Astrocyte (in vitro differentiated cells and primary cell): ENCODE results near the gene SLC6A7. TPM values are rescaled to one million over a fixed set of nuclear protein-coding genes. Genes with fewer than 3 reads are reported as not detected.

ENCODE experiments used
- DNase-seq: peaks from one replicate; pipeline ENCODE4 v3.0.0-alpha.2; 2010; ENCODE audit warnings: low read depth
- FAIRE-seq: peaks from 2 replicates; lab custom pipeline; 2011; peaks lifted over from hg19 to GRCh38; lab: Jason Lieb, UNC
- H2AFZ ChIP-seq: 2 replicates; pipeline ENCODE4 v1.6.0; 2012; ENCODE audit warnings: low read depth, low read length, inconsistent platforms
- H3K27ac ChIP-seq: 2 replicates; pipeline ENCODE4 v1.5.1; 2011; ENCODE audit warnings: low read depth, low read length, inconsistent platforms
- H3K27me3 ChIP-seq: 2 replicates; pipeline ENCODE4 v1.6.0; 2011; ENCODE audit warnings: low read length, inconsistent platforms; ENCODE audit not compliant: insufficient read depth
- H3K36me3 ChIP-seq: 2 replicates; pipeline ENCODE4 v1.5.1; 2011; ENCODE audit warnings: low read length, inconsistent platforms; ENCODE audit not compliant: insufficient read depth
- H3K4me1 ChIP-seq: 2 replicates; pipeline ENCODE4 v1.5.1; 2011; ENCODE audit warnings: low read length, inconsistent platforms; ENCODE audit not compliant: insufficient read depth
- H3K4me2 ChIP-seq: 2 replicates; pipeline ENCODE4 v1.6.0; 2012; ENCODE audit warnings: low read length, inconsistent platforms
- H3K4me3 ChIP-seq: 2 replicates; pipeline ENCODE4 v1.5.1; 2011; ENCODE audit warnings: low read depth, mild to moderate bottlenecking, low read length, inconsistent platforms; ENCODE audit not compliant: insufficient read depth
- H3K79me2 ChIP-seq: 2 replicates; pipeline ENCODE4 v1.6.0; 2012; ENCODE audit warnings: mild to moderate bottlenecking, low read length, inconsistent platforms; ENCODE audit not compliant: insufficient read depth
- H3K9ac ChIP-seq: 2 replicates; pipeline ENCODE4 v1.6.0; 2012; ENCODE audit warnings: mild to moderate bottlenecking, low read length, inconsistent platforms
- H3K9me3 ChIP-seq: 2 replicates; pipeline ENCODE4 v1.5.1; 2012; ENCODE audit warnings: low read depth, mild to moderate bottlenecking, low read length, inconsistent platforms; ENCODE audit not compliant: insufficient read depth
- H4K20me1 ChIP-seq: 2 replicates; pipeline ENCODE4 v1.6.0; 2012; ENCODE audit warnings: low read length, inconsistent platforms; ENCODE audit not compliant: insufficient read depth
- H3K27ac Mint-ChIP-seq: one replicate; pipeline ENCODE4 v1.8.0; 2021; ENCODE audit warnings: mild to moderate bottlenecking, mixed read lengths; ENCODE audit not compliant: unreplicated experiment
- H3K27me3 Mint-ChIP-seq: one replicate; pipeline ENCODE4 v1.8.0; 2021; ENCODE audit warnings: low read depth, mixed read lengths; ENCODE audit not compliant: unreplicated experiment
- H3K36me3 Mint-ChIP-seq: one replicate; pipeline ENCODE4 v1.8.0; 2021; ENCODE audit warnings: low read depth, mixed read lengths; ENCODE audit not compliant: unreplicated experiment
- H3K4me1 Mint-ChIP-seq: one replicate; pipeline ENCODE4 v1.8.0; 2021; ENCODE audit warnings: low read depth, mixed read lengths; ENCODE audit not compliant: unreplicated experiment
- H3K4me3 Mint-ChIP-seq: one replicate; pipeline ENCODE4 v1.8.0; 2021; ENCODE audit warnings: mild to moderate bottlenecking, moderate library complexity, mixed read lengths; ENCODE audit not compliant: unreplicated experiment
- H3K9me3 Mint-ChIP-seq: one replicate; pipeline ENCODE4 v1.8.0; 2021; ENCODE audit warnings: mild to moderate bottlenecking, mixed read lengths; ENCODE audit not compliant: unreplicated experiment
- EZH2 ChIP-seq: IDR thresholded peaks from 2 replicates; pipeline ENCODE4 v1.6.1; 2012; ENCODE audit warnings: mild to moderate bottlenecking, low read length, inconsistent platforms; ENCODE audit not compliant: insufficient read depth
- total RNA-seq: library from RNA; stranded (reverse); gene quantifications from 2 replicates; pipeline ENCODE4 v1.2.1, GENCODE V29; 2021
- TF ChIP-seq, protein P1 (sequence below): IDR thresholded peaks from 2 replicates; pipeline ENCODE4 v1.5.1; 2011; ENCODE audit warnings: low read depth, mild to moderate bottlenecking, inconsistent platforms, low read length, moderate library complexity; ENCODE audit not compliant: insufficient read depth

SLC6A7 gene
- total RNA-seq, 1 donor from 2014 or later, result not detected

DNA sequence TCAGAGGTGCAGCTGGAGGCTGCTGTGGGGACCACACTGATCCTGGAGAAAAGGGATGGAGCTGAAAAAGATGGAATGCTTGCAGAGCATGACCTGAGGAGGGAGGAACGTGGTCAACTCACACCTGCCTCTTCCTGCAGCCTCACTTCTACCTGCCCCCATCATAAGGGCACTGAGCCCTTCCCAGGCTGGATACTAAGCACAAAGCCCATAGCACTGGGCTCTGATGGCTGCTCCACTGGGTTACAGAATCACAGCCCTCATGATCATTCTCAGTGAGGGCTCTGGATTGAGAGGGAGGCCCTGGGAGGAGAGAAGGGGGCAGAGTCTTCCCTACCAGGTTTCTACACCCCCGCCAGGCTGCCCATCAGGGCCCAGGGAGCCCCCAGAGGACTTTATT, 5.9 kb upstream of the SLC6A7 start:
- peaks cover 22% of the 10 kb centered on the region for H3K27me3 ChIP-seq

GRCh38 chr5:150184990-150185912, 4.6 kb upstream of the SLC6A7 start:
- Histone ChIP-seq H4K20me1 (no peaks in the 10 kb centered on the region), H3K9me3 (no peaks in the 10 kb centered on the region), H3K27me3 (peaks cover 34% of the 10 kb centered on the region), H3K36me3 (no peaks in the 10 kb centered on the region), H3K9ac (no peak overlapping the region), H2AFZ (no peak overlapping the region), H3K4me2 (no peak overlapping the region), H3K4me3 (no peak overlapping the region), H3K4me1 (peaks cover 11% of the 10 kb centered on the region), H3K27ac (no peak overlapping the region), H3K79me2 (no peaks in the 10 kb centered on the region)
- peaks cover 10% of the 10 kb centered on the region for H3K4me1 Mint-ChIP-seq
- peaks cover 75% of the 10 kb centered on the region for H3K27me3 Mint-ChIP-seq
- DNase-seq (no peak), FAIRE-seq (no peak)
- no peaks in the 10 kb centered on the region for H3K9me3 Mint-ChIP-seq
- no peak for TF ChIP-seq EZH2
- TF ChIP-seq, protein P1, sequence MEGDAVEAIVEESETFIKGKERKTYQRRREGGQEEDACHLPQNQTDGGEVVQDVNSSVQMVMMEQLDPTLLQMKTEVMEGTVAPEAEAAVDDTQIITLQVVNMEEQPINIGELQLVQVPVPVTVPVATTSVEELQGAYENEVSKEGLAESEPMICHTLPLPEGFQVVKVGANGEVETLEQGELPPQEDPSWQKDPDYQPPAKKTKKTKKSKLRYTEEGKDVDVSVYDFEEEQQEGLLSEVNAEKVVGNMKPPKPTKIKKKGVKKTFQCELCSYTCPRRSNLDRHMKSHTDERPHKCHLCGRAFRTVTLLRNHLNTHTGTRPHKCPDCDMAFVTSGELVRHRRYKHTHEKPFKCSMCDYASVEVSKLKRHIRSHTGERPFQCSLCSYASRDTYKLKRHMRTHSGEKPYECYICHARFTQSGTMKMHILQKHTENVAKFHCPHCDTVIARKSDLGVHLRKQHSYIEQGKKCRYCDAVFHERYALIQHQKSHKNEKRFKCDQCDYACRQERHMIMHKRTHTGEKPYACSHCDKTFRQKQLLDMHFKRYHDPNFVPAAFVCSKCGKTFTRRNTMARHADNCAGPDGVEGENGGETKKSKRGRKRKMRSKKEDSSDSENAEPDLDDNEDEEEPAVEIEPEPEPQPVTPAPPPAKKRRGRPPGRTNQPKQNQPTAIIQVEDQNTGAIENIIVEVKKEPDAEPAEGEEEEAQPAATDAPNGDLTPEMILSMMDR, result no peak
- H3K4me3 Mint-ChIP-seq, result no peak overlapping the region
- no peak overlapping the region for H3K27ac Mint-ChIP-seq
- H3K36me3 Mint-ChIP-seq, result peaks cover 2% of the 10 kb centered on the region

More for the DNA sequence above, 5.9 kb upstream of the SLC6A7 start:
- no peaks in the 10 kb centered on the region for H3K36me3 ChIP-seq
- H3K9me3 ChIP-seq, result no peaks in the 10 kb centered on the region
- no peaks in the 10 kb centered on the region for H4K20me1 ChIP-seq
- H3K4me1 ChIP-seq, result peaks cover 9% of the 10 kb centered on the region
- Mint-ChIP-seq H3K36me3 (peaks cover 2% of the 10 kb centered on the region), H3K27ac (no peak overlapping the region), H3K4me3 (no peak overlapping the region), H3K27me3 (peaks cover 68% of the 10 kb centered on the region), H3K4me1 (peaks cover 10% of the 10 kb centered on the region), H3K9me3 (no peaks in the 10 kb centered on the region)
- no peak overlapping the region for H3K4me3 ChIP-seq
- H3K27ac ChIP-seq, result no peak overlapping the region
- TF ChIP-seq, protein P1, result no peak
- no peak for TF ChIP-seq EZH2
- H3K9ac ChIP-seq, result no peak overlapping the region
- H2AFZ ChIP-seq, result no peak overlapping the region
- H3K79me2 ChIP-seq, result no peaks in the 10 kb centered on the region
- FAIRE-seq (no peak), DNase-seq (no peak)
- no peak overlapping the region for H3K4me2 ChIP-seq

GRCh38 chr5:150186137-150186536, 3.7 kb upstream of the SLC6A7 start:
- peaks cover 3% of the 10 kb centered on the region for H3K4me1 Mint-ChIP-seq
- peaks cover 5% of the 10 kb centered on the region for H3K4me1 ChIP-seq
- TF ChIP-seq, protein P1, result no peak
- TF ChIP-seq EZH2, result no peak

More at GRCh38 chr5:150186137-150186536, 3.7 kb upstream of the SLC6A7 start:
- Mint-ChIP-seq H3K27ac (no peak overlapping the region), H3K9me3 (no peaks in the 10 kb centered on the region), H3K4me3 (no peak overlapping the region), H3K27me3 (peaks cover 78% of the 10 kb centered on the region), H3K36me3 (peaks cover 2% of the 10 kb centered on the region)
- H3K9ac ChIP-seq, result no peak overlapping the region
- no peak overlapping the region for H3K4me3 ChIP-seq
- no peaks in the 10 kb centered on the region for H3K79me2 ChIP-seq
- no peaks in the 10 kb centered on the region for H3K36me3 ChIP-seq
- DNase-seq (no peak), FAIRE-seq (no peak)
- H3K9me3 ChIP-seq, result no peaks in the 10 kb centered on the region
- no peaks in the 10 kb centered on the region for H4K20me1 ChIP-seq
- H2AFZ ChIP-seq, result no peak overlapping the region
- H3K4me2 ChIP-seq, result no peak overlapping the region
- peaks cover 43% of the 10 kb centered on the region for H3K27me3 ChIP-seq
- no peak overlapping the region for H3K27ac ChIP-seq
